Esophagus squamous epithelium (tissue), 4 donors: ENCODE measurements around the gene ZBTB21.

ENCODE experiments used
- CTCF ChIP-seq, 6 experiments: fragments of 450-650 bp in 4 of 6; fragments of 200-600 bp in 2 of 6; sonication (generic) in 2 of 6; IDR thresholded peaks; one replicate each; pipeline ENCODE4 v1.5.1; 2016 to 2019; ENCODE audit warnings: antibody characterized with exemption in 6 of 6, mild to moderate bottlenecking in 4 of 6, moderate library complexity in 4 of 6
- POLR2A ChIP-seq, 4 donors: fragments of 450-650 bp; IDR thresholded peaks; one replicate each; pipeline ENCODE4 v1.6.1; 2017; ENCODE audit warnings: antibody characterized with exemption in 4 of 4, mild to moderate bottlenecking in 4 of 4, moderate library complexity in 3 of 4

GRCh38 chr21:41958886-41959563 is 51.1 kb downstream of the ZBTB21 start:
- TF ChIP-seq CTCF (IDR thresholded peaks at IDR 0.05) (no peak), POLR2A (IDR thresholded peaks at IDR 0.05) (no peak)
